Natural killer cell (primary cell): ENCODE results near the gene ZNF236. TPM values are rescaled to one million over a fixed set of nuclear protein-coding genes. Genes with fewer than 3 reads are reported as not detected.

Experiments
- ATAC-seq, 3 donors: fragments of 150-1000 bp in 2 of 3; fragments of 200-7000 bp in 1 of 3; cut with Tn5 transposase; 1 replicate in 1 of 3; 2 replicates in 2 of 3; pipeline ENCODE4 v1.10.0; 2021; ENCODE audit warnings: mild to moderate bottlenecking in 2 of 3, moderate library complexity in 2 of 3
- DNase-seq, 2 donors: peaks; one replicate each; pipeline versions ENCODE4 v3.0.0 to v3.0.0-alpha.2; 2013 to 2021; ENCODE audit warnings: mixed read lengths in 1 of 2
- H3K27ac ChIP-seq: one replicate; pipeline ENCODE4 v1.5.1; 2013; ENCODE audit warnings: mild to moderate bottlenecking, low read length
- H3K27me3 ChIP-seq: one replicate; pipeline ENCODE4 v1.6.1; 2013; ENCODE audit warnings: low read length; ENCODE audit not compliant: control insufficient read depth, insufficient read depth
- H3K36me3 ChIP-seq: one replicate; pipeline ENCODE4 v1.6.1; 2013; ENCODE audit warnings: low read length; ENCODE audit not compliant: control insufficient read depth, insufficient read depth
- H3K4me1 ChIP-seq: one replicate; pipeline ENCODE4 v1.6.1; 2013; ENCODE audit warnings: low read length; ENCODE audit not compliant: control insufficient read depth, insufficient read depth
- H3K4me3 ChIP-seq: one replicate; pipeline ENCODE4 v1.5.1; 2013; ENCODE audit warnings: low read length
- H3K9me3 ChIP-seq: one replicate; pipeline ENCODE4 v1.6.1; 2013; ENCODE audit warnings: low read length; ENCODE audit not compliant: control insufficient read depth, insufficient read depth
- H3K27ac Mint-ChIP-seq, 2 donors: one replicate each; pipeline ENCODE4 v1.8.0; 2022; ENCODE audit warnings: mild to moderate bottlenecking in 2 of 2, mixed read lengths in 2 of 2, moderate library complexity in 1 of 2
- H3K27me3 Mint-ChIP-seq, 2 donors: one replicate each; pipeline ENCODE4 v1.8.0; 2022; ENCODE audit warnings: low read depth in 2 of 2, mixed read lengths in 2 of 2
- H3K36me3 Mint-ChIP-seq: one replicate; pipeline ENCODE4 v1.8.0; 2022; ENCODE audit warnings: mixed read lengths
- H3K4me1 Mint-ChIP-seq, 2 donors: one replicate each; pipeline ENCODE4 v1.8.0; 2022; ENCODE audit warnings: mixed read lengths in 2 of 2
- H3K4me3 Mint-ChIP-seq: one replicate; pipeline ENCODE4 v1.8.0; 2022; ENCODE audit warnings: mild to moderate bottlenecking, moderate library complexity, mixed read lengths
- H3K9me3 Mint-ChIP-seq, 2 donors: one replicate each; pipeline ENCODE4 v1.8.0; 2022; ENCODE audit warnings: mixed read lengths in 2 of 2
- WGBS: methylation state at CpG from one replicate; pipeline ENCODE4 v1.1.7; 2013; ENCODE audit warnings: missing lambda C conversion rate; ENCODE audit not compliant: insufficient coverage; 5-methylcytosine and 5-hydroxymethylcytosine counted together
- intact Hi-C: fragments of 100-400 bp; cut with micrococcal nuclease; formaldehyde crosslinking; loops from one replicate; pipeline ENCODE4 v1.14.2; 2022
- total RNA-seq, 4 donors: library from RNA; stranded (reverse); fragments of 120-200 nt in 1 of 4; gene quantifications; one replicate each; pipeline versions ENCODE4 v1.2.3 to v1.2.4, GENCODE V29; 2013 to 2022
- TF ChIP-seq, protein P1 (sequence below): fragments of 200-600 bp; IDR thresholded peaks from one replicate; pipeline ENCODE4 v1.8.0; 2022; ENCODE audit warnings: antibody characterized with exemption

ZNF236 gene
- total RNA-seq, 3 donors from 2014 or later (not counting 1 experiment from before 2014, with no cell fraction given), result 35.1 to 42.2 (median 39.7) TPM

DNA sequence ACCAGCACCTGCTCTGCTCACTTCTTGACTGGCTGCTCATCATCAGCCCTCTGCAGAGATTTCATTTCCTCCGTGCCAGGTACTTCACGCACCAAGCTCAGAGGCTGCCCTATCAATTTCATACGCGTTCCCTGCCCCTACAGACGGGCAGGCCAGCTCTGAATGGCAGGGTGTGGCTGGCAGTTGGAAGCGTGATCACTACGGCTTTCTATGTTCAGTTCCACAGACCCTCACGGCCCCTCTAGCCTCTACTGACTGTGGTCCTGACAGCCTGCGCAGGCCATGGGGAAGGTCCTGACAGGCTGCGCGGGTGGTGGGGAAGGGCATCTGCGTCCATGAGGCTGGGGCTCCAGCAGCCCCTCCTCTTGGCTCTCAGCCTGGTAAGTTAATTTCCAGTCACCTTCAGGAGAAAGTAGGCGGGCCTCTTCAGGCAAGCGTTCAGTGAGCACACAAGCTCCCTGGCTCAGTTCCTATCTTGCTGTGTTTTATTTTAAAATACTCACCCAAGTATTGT is 154.8 kb downstream of the ZNF236 start:
- H3K4me3 ChIP-seq, result no peak overlapping the region
- peaks cover 9% of the 10 kb centered on the region for H3K36me3 Mint-ChIP-seq
- TF ChIP-seq, protein P1, sequence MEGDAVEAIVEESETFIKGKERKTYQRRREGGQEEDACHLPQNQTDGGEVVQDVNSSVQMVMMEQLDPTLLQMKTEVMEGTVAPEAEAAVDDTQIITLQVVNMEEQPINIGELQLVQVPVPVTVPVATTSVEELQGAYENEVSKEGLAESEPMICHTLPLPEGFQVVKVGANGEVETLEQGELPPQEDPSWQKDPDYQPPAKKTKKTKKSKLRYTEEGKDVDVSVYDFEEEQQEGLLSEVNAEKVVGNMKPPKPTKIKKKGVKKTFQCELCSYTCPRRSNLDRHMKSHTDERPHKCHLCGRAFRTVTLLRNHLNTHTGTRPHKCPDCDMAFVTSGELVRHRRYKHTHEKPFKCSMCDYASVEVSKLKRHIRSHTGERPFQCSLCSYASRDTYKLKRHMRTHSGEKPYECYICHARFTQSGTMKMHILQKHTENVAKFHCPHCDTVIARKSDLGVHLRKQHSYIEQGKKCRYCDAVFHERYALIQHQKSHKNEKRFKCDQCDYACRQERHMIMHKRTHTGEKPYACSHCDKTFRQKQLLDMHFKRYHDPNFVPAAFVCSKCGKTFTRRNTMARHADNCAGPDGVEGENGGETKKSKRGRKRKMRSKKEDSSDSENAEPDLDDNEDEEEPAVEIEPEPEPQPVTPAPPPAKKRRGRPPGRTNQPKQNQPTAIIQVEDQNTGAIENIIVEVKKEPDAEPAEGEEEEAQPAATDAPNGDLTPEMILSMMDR, result no peak
- no peak overlapping the region for H3K27ac Mint-ChIP-seq
- no peaks in the 10 kb centered on the region for H3K4me1 Mint-ChIP-seq
- WGBS, result 95% methylated on average over 14 of the region's 14 CpGs
- H3K4me3 Mint-ChIP-seq, result no peak overlapping the region
- H3K36me3 ChIP-seq, result peaks cover 4% of the 10 kb centered on the region
- no peaks in the 10 kb centered on the region for H3K9me3 Mint-ChIP-seq
- no peaks in the 10 kb centered on the region for H3K4me1 ChIP-seq
- intact Hi-C loops, result no loop called here
- DNase-seq, result no peak
- no peak overlapping the region for H3K27ac ChIP-seq
- no peak for ATAC-seq
- no peaks in the 10 kb centered on the region for H3K27me3 ChIP-seq
- H3K9me3 ChIP-seq, result no peaks in the 10 kb centered on the region
- H3K27me3 Mint-ChIP-seq, result no peaks in the 10 kb centered on the region

DNA sequence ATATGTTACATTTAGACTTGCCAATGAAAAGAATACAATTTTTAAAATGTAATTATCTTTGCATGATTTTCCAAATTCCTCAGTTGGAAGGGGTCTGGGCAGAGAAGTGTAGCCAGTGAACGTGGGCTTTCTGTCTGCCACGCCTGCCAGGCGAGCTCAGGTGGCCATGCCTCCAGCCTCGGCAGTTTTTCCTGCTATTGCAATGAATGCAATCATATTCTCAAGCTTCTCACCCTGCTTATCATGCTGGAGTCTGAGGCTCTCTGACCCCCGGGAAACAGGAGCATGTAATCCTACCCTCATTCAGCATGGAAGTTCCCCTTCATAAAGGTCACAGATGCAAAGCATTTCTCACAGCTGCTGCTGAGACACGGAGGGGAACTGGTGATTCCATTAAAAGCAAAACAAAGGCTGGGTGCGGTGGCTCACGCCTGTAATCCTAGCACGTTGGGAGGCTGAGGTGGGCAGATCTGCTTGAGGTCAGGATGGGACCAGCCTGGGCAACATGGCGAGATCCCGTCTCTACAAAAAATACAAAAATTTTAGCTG is 155.4 kb downstream of the ZNF236 start:
- intact Hi-C loops, result no loop called here
- ATAC-seq, result no peak
- no peak overlapping the region for H3K27ac ChIP-seq
- no peaks in the 10 kb centered on the region for H3K9me3 ChIP-seq
- H3K9me3 Mint-ChIP-seq, result no peaks in the 10 kb centered on the region
- no peaks in the 10 kb centered on the region for H3K4me1 Mint-ChIP-seq
- H3K4me3 Mint-ChIP-seq, result no peak overlapping the region
- 93% methylated on average over 11 of the region's 11 CpGs for WGBS
- no peaks in the 10 kb centered on the region for H3K27me3 Mint-ChIP-seq
- H3K4me3 ChIP-seq, result no peak overlapping the region
- no peak for DNase-seq
- no peaks in the 10 kb centered on the region for H3K4me1 ChIP-seq
- H3K27me3 ChIP-seq, result no peaks in the 10 kb centered on the region
- H3K27ac Mint-ChIP-seq, result no peak overlapping the region
- TF ChIP-seq, protein P1, result no peak
- peaks cover 9% of the 10 kb centered on the region for H3K36me3 Mint-ChIP-seq
- H3K36me3 ChIP-seq, result peaks cover 4% of the 10 kb centered on the region

DNA sequence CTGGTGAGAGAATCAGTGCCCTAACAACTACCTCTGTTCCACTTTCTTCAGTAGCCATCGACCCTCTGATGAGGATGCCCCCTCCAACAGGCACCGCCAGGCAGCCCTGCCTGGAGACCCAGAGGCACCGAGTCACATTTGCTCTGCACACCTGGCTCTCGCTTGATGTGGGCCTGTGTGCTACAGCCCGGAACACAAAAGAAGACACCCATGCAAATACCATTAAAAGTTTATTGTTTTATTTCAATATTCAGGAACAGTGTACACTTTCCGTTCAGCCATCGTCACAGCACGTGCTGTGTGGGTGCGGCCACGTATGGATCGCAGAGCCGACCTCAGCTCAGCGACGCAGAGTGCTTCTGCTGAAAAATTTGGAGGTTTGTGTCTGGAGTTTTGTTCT is 156.3 kb downstream of the ZNF236 start:
- TF ChIP-seq, protein P1, result no peak
- Histone ChIP-seq H3K27me3 (no peaks in the 10 kb centered on the region), H3K27ac (no peak overlapping the region), H3K9me3 (no peaks in the 10 kb centered on the region), H3K4me3 (no peak overlapping the region), H3K4me1 (peaks cover 5% of the 10 kb centered on the region), H3K36me3 (peaks cover 2% of the 10 kb centered on the region)
- H3K27me3 Mint-ChIP-seq, result no peaks in the 10 kb centered on the region
- DNase-seq (no peak), ATAC-seq (no peak)
- WGBS, result 88% methylated on average over 14 of the region's 14 CpGs
- peaks cover 9% of the 10 kb centered on the region for H3K36me3 Mint-ChIP-seq
- peaks cover 5 to 7% of the 10 kb centered on the region in 2 donors for H3K4me1 Mint-ChIP-seq
- H3K4me3 Mint-ChIP-seq, result no peak overlapping the region
- no peak overlapping the region for H3K27ac Mint-ChIP-seq
- intact Hi-C loops, result no loop called here
- no peaks in the 10 kb centered on the region for H3K9me3 Mint-ChIP-seq
